ENCODE measurements around the gene GNAI2.

DNA sequence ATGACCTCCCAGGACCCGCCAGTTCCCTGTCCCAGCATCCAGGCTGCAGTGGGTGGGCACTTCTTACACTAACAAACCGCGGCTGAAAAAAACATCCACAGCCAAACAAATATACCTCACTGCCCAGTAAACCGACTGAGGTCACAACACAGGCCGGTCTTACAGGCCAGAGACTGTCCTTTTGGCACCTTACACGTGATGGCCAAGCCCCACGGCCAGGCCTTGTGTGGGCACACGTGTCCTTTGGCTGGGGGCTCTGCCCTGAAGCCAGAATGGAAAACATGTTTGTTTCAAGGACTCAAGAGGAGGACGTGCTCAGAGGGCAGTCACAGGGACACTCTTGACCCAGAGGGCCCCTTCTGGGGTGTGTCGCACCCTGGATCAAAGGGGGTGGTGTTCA, 21.2 kb upstream of the GNAI2 start:
- TF ChIP-seq POLR2AphosphoS5 (IDR thresholded peaks at IDR 0.05; ENCODE audit: low read depth, low read length): no peak
- TF ChIP-seq POLR2A (IDR thresholded peaks at IDR 0.05; ENCODE audit: low read depth, low read length): no peak

All from GM12891 (cell line).